Measurements from ENCODE around the gene FBXL20. TPM values are rescaled to one million over a fixed set of nuclear protein-coding genes. Genes with fewer than 3 reads are reported as not detected.
"Not testable (repeated sequence)": the region's sequence is repeated elsewhere in the genome, so short reads cannot be mapped to it uniquely, and the experiment has no call there.

Gene FBXL20
- total RNA-seq, 4 donors from 2014 or later: 20.5 to 34.7 (median 26.6) TPM

DNA sequence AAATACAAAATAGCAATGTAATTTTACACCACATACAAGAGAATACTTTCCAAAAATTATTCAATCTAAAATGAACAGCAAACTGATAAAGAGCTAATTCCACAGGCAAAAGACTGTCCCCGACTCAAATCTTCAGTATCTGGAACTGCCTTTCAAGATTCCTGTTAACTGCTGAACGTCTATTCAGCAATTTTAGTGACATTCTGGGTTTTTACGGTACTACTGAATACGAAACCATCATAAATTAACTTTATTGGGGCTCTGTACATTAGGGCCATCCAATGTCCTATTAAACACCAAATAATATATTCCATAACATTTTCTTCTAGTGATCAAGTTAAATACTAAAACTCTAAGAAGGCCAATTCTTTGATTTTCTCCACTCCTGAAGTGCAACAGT, 1.6 kb downstream of the FBXL20 start:
- H3K4me3 ChIP-seq: peak overlapping the region in 2 of 4 donors; percentile 86 to 96
- peaks cover 0 to 24% (median 5%) of the 10 kb centered on the region in 4 donors for H3K4me1 ChIP-seq
- no peak overlapping the region for H3K27ac ChIP-seq
- no peak for TF ChIP-seq POLR2A (IDR thresholded peaks at IDR 0.05)
- TF ChIP-seq, protein P1, sequence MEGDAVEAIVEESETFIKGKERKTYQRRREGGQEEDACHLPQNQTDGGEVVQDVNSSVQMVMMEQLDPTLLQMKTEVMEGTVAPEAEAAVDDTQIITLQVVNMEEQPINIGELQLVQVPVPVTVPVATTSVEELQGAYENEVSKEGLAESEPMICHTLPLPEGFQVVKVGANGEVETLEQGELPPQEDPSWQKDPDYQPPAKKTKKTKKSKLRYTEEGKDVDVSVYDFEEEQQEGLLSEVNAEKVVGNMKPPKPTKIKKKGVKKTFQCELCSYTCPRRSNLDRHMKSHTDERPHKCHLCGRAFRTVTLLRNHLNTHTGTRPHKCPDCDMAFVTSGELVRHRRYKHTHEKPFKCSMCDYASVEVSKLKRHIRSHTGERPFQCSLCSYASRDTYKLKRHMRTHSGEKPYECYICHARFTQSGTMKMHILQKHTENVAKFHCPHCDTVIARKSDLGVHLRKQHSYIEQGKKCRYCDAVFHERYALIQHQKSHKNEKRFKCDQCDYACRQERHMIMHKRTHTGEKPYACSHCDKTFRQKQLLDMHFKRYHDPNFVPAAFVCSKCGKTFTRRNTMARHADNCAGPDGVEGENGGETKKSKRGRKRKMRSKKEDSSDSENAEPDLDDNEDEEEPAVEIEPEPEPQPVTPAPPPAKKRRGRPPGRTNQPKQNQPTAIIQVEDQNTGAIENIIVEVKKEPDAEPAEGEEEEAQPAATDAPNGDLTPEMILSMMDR (IDR thresholded peaks at IDR 0.05): no peak
- no peaks in the 10 kb centered on the region for H3K36me3 ChIP-seq
- no peaks in the 10 kb centered on the region for H3K9me3 ChIP-seq
- no peaks in the 10 kb centered on the region for H3K27me3 ChIP-seq
- no peak for DNase-seq

DNA sequence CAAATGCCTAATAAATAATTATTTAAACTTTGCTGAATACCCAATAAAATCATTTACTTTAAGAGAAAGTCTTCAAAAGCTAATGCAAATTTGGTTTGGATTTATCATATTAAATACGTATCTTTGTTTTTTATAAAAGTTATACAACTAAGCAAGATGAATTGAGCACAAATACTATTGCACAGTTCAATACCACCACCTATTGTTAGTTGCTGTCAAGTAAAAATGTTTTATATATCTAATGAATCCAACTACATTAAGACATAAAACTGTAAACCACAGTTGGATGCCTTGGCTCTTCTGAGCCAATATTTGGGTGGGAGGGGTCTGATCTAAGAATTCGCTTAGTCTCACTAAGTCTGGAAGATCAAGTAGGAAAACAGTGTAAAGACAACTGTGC, 7.7 kb downstream of the FBXL20 start:
- TF ChIP-seq, protein P1 (IDR thresholded peaks at IDR 0.05): peak in 2 of 6 experiments; percentile 18 to 30
- no peak for TF ChIP-seq POLR2A (IDR thresholded peaks at IDR 0.05)
- peaks cover 0 to 7% (median 0%) of the 10 kb centered on the region in 4 donors for H3K4me1 ChIP-seq
- DNase-seq: no peak
- H3K36me3 ChIP-seq: peaks cover 0 to under 1% (median 0%) of the 10 kb centered on the region in 3 donors
- no peaks in the 10 kb centered on the region for H3K27me3 ChIP-seq
- H3K9me3 ChIP-seq: no peaks in the 10 kb centered on the region
- no peak overlapping the region for H3K4me3 ChIP-seq
- no peak overlapping the region for H3K27ac ChIP-seq

DNA sequence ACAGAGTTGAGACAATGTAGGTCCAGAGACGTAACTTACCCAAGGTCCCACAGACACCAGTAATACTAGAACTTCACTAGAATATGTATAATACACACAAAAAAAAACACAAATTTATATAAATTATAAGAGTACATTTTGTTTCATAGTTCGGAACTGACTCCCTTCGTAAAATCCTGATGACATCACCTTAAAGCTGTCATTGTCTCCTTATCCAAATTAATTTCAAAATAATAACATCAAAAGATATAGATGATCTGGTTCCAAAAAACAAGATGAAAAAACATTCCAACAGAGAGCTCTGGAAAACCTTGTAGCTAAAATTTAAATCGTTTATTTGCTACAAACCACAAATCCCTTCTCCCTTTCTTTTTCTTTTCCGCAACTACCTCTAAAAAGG, 10.0 kb downstream of the FBXL20 start:
- peaks cover 0 to 16% (median 0%) of the 10 kb centered on the region in 3 donors for H3K36me3 ChIP-seq
- H3K27ac ChIP-seq: no peak overlapping the region
- no peaks in the 10 kb centered on the region for H3K9me3 ChIP-seq
- no peak for DNase-seq
- no peak for TF ChIP-seq POLR2A (IDR thresholded peaks at IDR 0.05)
- TF ChIP-seq, protein P1 (IDR thresholded peaks at IDR 0.05): no peak
- no peaks in the 10 kb centered on the region for H3K4me1 ChIP-seq
- H3K27me3 ChIP-seq: no peaks in the 10 kb centered on the region
- no peak overlapping the region for H3K4me3 ChIP-seq

DNA sequence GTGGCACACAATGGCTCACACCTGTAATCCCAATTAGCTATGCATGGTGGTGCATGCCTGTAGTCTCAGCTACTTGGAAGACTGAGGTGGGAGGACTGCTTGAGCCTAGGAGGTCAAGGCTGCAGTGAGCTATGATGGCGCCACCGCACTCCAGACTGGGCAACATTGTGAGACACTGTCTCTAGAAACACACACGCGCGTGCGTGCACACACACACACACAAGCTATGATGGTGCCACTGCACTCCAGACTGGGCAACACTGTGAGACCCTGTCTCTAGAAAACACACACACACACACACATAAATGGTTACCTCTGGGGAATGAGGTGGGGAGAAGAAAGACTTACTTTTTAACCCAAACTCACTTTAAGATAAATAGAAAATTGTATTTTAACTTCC, 16.4 kb downstream of the FBXL20 start:
- H3K27me3 ChIP-seq: no peaks in the 10 kb centered on the region
- H3K9me3 ChIP-seq: no peaks in the 10 kb centered on the region
- no peak for TF ChIP-seq POLR2A (IDR thresholded peaks at IDR 0.05)
- TF ChIP-seq, protein P1 (IDR thresholded peaks at IDR 0.05): no peak
- no peak overlapping the region for H3K4me3 ChIP-seq
- DNase-seq: no peak
- no peaks in the 10 kb centered on the region for H3K4me1 ChIP-seq
- H3K27ac ChIP-seq: no peak overlapping the region
- H3K36me3 ChIP-seq: peaks cover 0 to 16% (median 0%) of the 10 kb centered on the region in 3 donors

DNA sequence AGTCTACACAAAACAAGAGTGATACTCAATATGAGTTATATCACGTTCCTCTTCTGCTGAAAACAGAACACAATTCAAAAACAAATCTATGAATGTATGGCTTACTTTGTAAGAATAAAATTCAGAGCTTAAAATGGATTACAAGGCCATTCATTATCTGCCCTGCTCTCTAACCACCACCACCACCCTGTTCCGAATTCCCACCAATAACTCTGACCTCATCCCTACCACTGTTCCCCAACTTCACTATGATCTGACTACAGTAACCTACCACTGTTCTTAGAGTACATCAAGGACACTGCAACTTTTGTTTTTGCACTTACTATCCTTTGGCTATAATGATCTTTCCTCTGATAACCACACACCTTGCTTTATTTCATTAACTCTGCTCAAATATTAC, 21.3 kb downstream of the FBXL20 start:
- no peak for DNase-seq
- no peaks in the 10 kb centered on the region for H3K9me3 ChIP-seq
- H3K36me3 ChIP-seq: no peaks in the 10 kb centered on the region
- no peaks in the 10 kb centered on the region for H3K27me3 ChIP-seq
- H3K4me3 ChIP-seq: no peak overlapping the region
- no peaks in the 10 kb centered on the region for H3K4me1 ChIP-seq
- H3K27ac ChIP-seq: no peak overlapping the region
- no peak for TF ChIP-seq POLR2A (IDR thresholded peaks at IDR 0.05)
- TF ChIP-seq, protein P1 (IDR thresholded peaks at IDR 0.05): no peak

DNA sequence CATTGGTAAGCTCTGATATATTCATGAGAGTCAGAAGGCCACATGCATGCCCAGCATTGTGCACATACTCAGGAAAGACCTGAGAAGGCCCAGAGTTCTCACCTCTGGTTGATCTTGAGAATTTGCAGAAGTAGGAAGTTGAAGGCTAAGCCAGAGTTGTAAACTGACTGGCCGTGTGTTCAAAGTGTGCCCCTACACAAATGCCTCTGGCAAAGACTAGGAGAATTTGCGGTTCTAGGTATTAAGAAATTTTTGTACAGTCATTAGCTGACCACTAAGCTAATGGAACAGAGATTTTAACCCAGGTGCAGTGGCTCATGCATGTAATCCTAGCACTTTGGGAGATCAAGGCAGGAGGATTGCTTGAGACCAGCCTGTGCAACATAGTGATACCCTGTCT, 25.0 kb downstream of the FBXL20 start:
- Histone ChIP-seq H3K27ac (no peak overlapping the region), H3K4me1 (no peaks in the 10 kb centered on the region), H3K9me3 (no peaks in the 10 kb centered on the region), H3K4me3 (no peak overlapping the region), H3K27me3 (no peaks in the 10 kb centered on the region), H3K36me3 (no peaks in the 10 kb centered on the region)
- DNase-seq: no peak
- TF ChIP-seq POLR2A (IDR thresholded peaks at IDR 0.05): no peak
- TF ChIP-seq, protein P1 (IDR thresholded peaks at IDR 0.05): no peak

DNA sequence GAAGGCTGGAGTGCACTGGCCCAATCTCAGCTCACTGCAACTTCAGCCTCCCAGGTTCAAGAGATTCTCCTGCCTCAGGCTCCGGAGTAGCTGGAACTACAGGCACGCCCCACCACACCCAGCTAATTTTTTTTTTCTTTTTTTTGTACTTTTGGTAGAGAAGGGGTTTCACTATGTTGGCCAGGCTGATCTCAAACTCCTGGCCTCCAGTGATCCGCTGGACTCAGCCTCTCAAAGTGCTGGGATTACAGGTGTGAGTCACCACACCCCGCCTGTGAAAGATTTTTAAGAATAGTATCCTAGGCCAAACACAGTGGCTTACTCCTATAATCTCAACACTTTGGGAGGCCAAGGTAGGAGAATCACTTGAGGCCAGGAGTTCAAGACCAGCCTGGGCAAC, 33.6 kb downstream of the FBXL20 start:
- not testable (repeated sequence) for H3K27ac ChIP-seq, H3K4me3 ChIP-seq, H3K27me3 ChIP-seq, H3K9me3 ChIP-seq, H3K36me3 ChIP-seq, DNase-seq, H3K4me1 ChIP-seq

Data from Peyer's patch (tissue), 4 donors.